ENCODE data around the gene GLRX2.

- no peak for TF ChIP-seq CTCF (IDR thresholded peaks at IDR 0.05)
- TF ChIP-seq POLR2A (IDR thresholded peaks at IDR 0.05), result no peak
Observed at GRCh38 chr1:193103759-193104501, 1.3 kb downstream of the GLRX2 start.
